GM21576 (cell line): ENCODE results near the gene JAG1.

Source experiments
- ATAC-seq: cut with Tn5 transposase; IDR thresholded peaks from one replicate; pipeline ENCODE4 v1.9.1; 2021; ENCODE audit warnings: mild to moderate bottlenecking, moderate library complexity; ENCODE audit not compliant: unreplicated experiment

JAG1 gene

GRCh38 chr20:10654250-10654610 lies 19.6 kb downstream of the JAG1 start:
- ATAC-seq = no peak

GRCh38 chr20:10653599-10654249 lies 20.1 kb downstream of the JAG1 start:
- ATAC-seq = peak; percentile 44

GRCh38 chr20:10652660-10653261 lies 21.0 kb downstream of the JAG1 start:
- ATAC-seq = no peak

- no peak for ATAC-seq
These were observed 21.6 kb downstream of the JAG1 start for GRCh38 chr20:10652185-10652584.

GRCh38 chr20:10651227-10651990 lies 22.4 kb downstream of the JAG1 start:
- no peak for ATAC-seq

GRCh38 chr20:10649797-10650160 lies 24.0 kb downstream of the JAG1 start:
- ATAC-seq = no peak

- no peak for ATAC-seq
These were observed 24.6 kb downstream of the JAG1 start for GRCh38 chr20:10649080-10649796.

GRCh38 chr20:10648651-10649050 lies 25.1 kb downstream of the JAG1 start:
- no peak for ATAC-seq

GRCh38 chr20:10647909-10648308 lies 25.9 kb downstream of the JAG1 start:
- no peak for ATAC-seq

- peak; percentile 50 for ATAC-seq
These were observed 26.3 kb downstream of the JAG1 start for GRCh38 chr20:10647471-10647870.

GRCh38 chr20:10646886-10647420 lies 26.8 kb downstream of the JAG1 start:
- no peak for ATAC-seq

- no peak for ATAC-seq
These were observed 27.8 kb downstream of the JAG1 start for GRCh38 chr20:10646006-10646405.

- ATAC-seq = no peak
These were observed 28.6 kb downstream of the JAG1 start for GRCh38 chr20:10645205-10645570.

GRCh38 chr20:10644458-10645204 lies 29.2 kb downstream of the JAG1 start:
- no peak for ATAC-seq

- no peak for ATAC-seq
These were observed 30.3 kb downstream of the JAG1 start for GRCh38 chr20:10643560-10643873.

GRCh38 chr20:10642856-10643559 lies 30.8 kb downstream of the JAG1 start:
- ATAC-seq = no peak

- ATAC-seq = no peak
These were observed 31.9 kb downstream of the JAG1 start for GRCh38 chr20:10641893-10642292.

- no peak for ATAC-seq
These were observed 32.3 kb downstream of the JAG1 start for GRCh38 chr20:10641467-10641866.

GRCh38 chr20:10640897-10641296 lies 32.9 kb downstream of the JAG1 start:
- no peak for ATAC-seq
